Fibroblast of mammary gland (primary cell): Measurements from ENCODE around the gene EIF5B.

Source experiments
- DNase-seq: peaks from one replicate; pipeline ENCODE4 v3.0.0-alpha.2; 2010; ENCODE audit warnings: low read depth
- H3K4me3 ChIP-seq: 2 replicates; pipeline ENCODE4 v1.5.1; 2011; ENCODE audit warnings: low read depth, mild to moderate bottlenecking, low read length, moderate library complexity; ENCODE audit not compliant: control insufficient read depth
- CTCF ChIP-seq: conservative IDR thresholded peaks from 2 replicates; pipeline ENCODE4 v1.5.1; 2011; ENCODE audit warnings: low read depth, low read length, inconsistent platforms; ENCODE audit not compliant: control insufficient read depth, insufficient read depth

Gene EIF5B

GRCh38 chr2:99406137-99406536 is 68.9 kb downstream of the EIF5B start:
- no peak for DNase-seq
- no peak for TF ChIP-seq CTCF
- H3K4me3 ChIP-seq: no peak overlapping the region

GRCh38 chr2:99410276-99410675 is 73.1 kb downstream of the EIF5B start:
- no peak for TF ChIP-seq CTCF
- DNase-seq: no peak
- no peak overlapping the region for H3K4me3 ChIP-seq

- DNase-seq: no peak
- TF ChIP-seq CTCF: no peak
- no peak overlapping the region for H3K4me3 ChIP-seq
Measured at GRCh38 chr2:99414566-99414965, 77.4 kb downstream of the EIF5B start.

- TF ChIP-seq CTCF: no peak
- DNase-seq: no peak
- H3K4me3 ChIP-seq: no peak overlapping the region
Measured at GRCh38 chr2:99417396-99417795, 80.2 kb downstream of the EIF5B start.

DNA sequence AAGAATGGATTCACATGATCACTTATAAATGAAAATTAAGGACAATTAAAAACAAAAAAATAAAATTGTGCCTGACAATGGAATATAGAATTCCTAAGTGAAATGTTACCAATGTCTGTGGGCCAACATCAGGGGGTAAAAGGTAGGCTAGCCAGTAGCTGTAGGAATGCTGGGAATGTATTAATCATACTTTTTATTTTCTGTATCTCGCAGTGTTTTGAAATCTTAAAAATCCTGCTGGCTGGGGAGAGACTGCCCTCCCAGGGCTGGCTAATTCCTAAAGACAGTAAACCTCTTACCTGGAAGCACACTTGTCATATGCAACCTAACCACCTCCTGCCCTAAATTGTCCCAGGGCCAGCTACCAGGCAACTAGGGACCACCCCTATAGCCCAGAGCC is 82.8 kb downstream of the EIF5B start:
- no peak overlapping the region for H3K4me3 ChIP-seq
- no peak for DNase-seq
- TF ChIP-seq CTCF: no peak

DNA sequence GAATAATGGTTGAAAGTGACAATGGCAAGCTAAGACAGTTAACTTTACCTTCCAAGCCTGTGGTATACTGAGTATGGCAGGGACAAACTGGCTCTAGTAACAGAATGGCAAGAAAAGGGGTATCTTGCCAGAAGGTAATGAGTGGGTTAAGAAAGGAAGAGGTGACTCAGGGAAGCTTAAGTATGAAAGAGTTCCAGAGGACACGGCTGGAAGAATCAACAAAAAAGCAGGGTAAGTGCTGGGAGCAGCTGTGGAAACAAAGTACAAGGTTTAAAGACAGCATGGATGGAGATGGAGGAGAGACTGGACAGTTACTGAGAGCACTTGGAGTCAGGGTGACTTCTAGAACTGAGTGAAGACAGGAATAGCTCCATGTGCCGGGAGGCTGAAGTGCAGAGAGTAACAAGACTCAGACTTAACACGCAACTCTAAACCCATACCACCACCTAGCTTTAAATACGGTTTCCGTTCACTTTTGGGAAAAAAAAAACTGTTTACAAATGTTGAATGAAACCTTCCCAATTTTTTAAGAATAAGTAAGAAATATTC is 83.6 kb downstream of the EIF5B start:
- H3K4me3 ChIP-seq: no peak overlapping the region
- TF ChIP-seq CTCF: no peak
- peak; percentile 56 for DNase-seq

DNA sequence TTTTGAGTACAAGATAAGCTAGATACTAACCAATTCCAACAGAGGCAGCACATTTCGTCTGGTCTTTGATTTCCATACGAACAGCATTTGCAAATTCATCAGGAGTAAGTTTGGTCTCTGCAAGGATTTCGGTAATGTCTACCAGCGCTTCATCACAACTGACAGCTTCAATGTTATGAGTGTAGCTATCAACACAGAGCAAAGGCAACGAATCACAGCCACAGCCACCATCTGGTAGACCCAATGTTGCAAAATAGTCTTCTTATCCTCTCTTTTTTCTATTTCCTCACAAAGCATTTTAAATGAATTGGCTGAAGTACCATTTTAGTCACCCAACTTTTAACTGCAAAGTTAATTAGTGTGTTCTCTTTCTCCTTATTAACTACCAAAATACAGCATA is 84.3 kb downstream of the EIF5B start:
- H3K4me3 ChIP-seq: no peak overlapping the region
- peak; percentile 66 for DNase-seq
- no peak for TF ChIP-seq CTCF
